Suprapubic skin (tissue), 3 donors: ENCODE data around the gene HADHB.

Experiments
- CTCF ChIP-seq, 2 donors: fragments of 200-600 bp in 1 of 2; fragments of 450-650 bp in 1 of 2; sonication (generic) in 1 of 2; IDR thresholded peaks; one replicate each; pipeline ENCODE4 v1.5.1; 2016 to 2019; ENCODE audit warnings: antibody characterized with exemption in 2 of 2, mild to moderate bottlenecking in 1 of 2, moderate library complexity in 1 of 2
- POLR2A ChIP-seq, 2 donors: fragments of 450-650 bp; IDR thresholded peaks; one replicate each; pipeline ENCODE4 v1.6.1; 2017; ENCODE audit warnings: antibody characterized with exemption in 2 of 2, mild to moderate bottlenecking in 2 of 2, moderate library complexity in 2 of 2

GRCh38 chr2:26279886-26280285 lies 35.1 kb downstream of the HADHB start:
- no peak for TF ChIP-seq CTCF (IDR thresholded peaks at IDR 0.05)
- TF ChIP-seq POLR2A (IDR thresholded peaks at IDR 0.05), result no peak
